ENCODE results near the gene XIST. TPM values are rescaled to one million over a fixed set of nuclear protein-coding genes. Genes with fewer than 3 reads are reported as not detected.
"Not testable (repeated sequence)": the region's sequence is repeated elsewhere in the genome, so short reads cannot be mapped to it uniquely, and the experiment has no call there.

The XIST gene
- total and polyA plus RNA-seq, 8 donors = 0.10 to 1,012 (median 105) TPM

- Histone ChIP-seq H3K4me3 (no peak overlapping the region), H3K36me3 (no peaks in the 10 kb centered on the region), H3K27ac (no peak overlapping the region), H3K4me1 (no peaks in the 10 kb centered on the region), H3K9me3 (no peaks in the 10 kb centered on the region), H3K27me3 (no peaks in the 10 kb centered on the region)
- no peak for TF ChIP-seq CTCF (IDR thresholded peaks at IDR 0.05)
- intact Hi-C loops (cut with DNase I) = no loop called here
- ATAC-seq (no peak), DNase-seq (no peak)
These were observed 30.5 kb downstream of the XIST start for GRCh38 chrX:73821921-73822559.

GRCh38 chrX:73819864-73820558 lies 32.5 kb downstream of the XIST start:
- DNase-seq; H3K4me3 ChIP-seq; H3K4me1 ChIP-seq; H3K27ac ChIP-seq; H3K36me3 ChIP-seq; intact Hi-C loops (cut with DNase I); H3K27me3 ChIP-seq; ATAC-seq; H3K9me3 ChIP-seq: not testable (repeated sequence)

GRCh38 chrX:73818200-73819116 lies 34.1 kb downstream of the XIST start:
- H3K4me3 ChIP-seq = no peak overlapping the region
- no peaks in the 10 kb centered on the region for H3K36me3 ChIP-seq
- H3K9me3 ChIP-seq = no peaks in the 10 kb centered on the region
- no peak for TF ChIP-seq CTCF (IDR thresholded peaks at IDR 0.05)
- intact Hi-C loops (cut with DNase I) = no loop called here
- DNase-seq = no peak
- H3K27ac ChIP-seq = no peak overlapping the region
- no peaks in the 10 kb centered on the region for H3K4me1 ChIP-seq
- no peak for ATAC-seq
- H3K27me3 ChIP-seq = no peaks in the 10 kb centered on the region

GRCh38 chrX:73817393-73818199 lies 34.9 kb downstream of the XIST start:
- Histone ChIP-seq H3K27ac (no peak overlapping the region), H3K36me3 (no peaks in the 10 kb centered on the region), H3K9me3 (no peaks in the 10 kb centered on the region), H3K4me3 (no peak overlapping the region), H3K4me1 (no peaks in the 10 kb centered on the region), H3K27me3 (no peaks in the 10 kb centered on the region)
- TF ChIP-seq CTCF (IDR thresholded peaks at IDR 0.05) = no peak
- no peak for ATAC-seq
- intact Hi-C loops (cut with DNase I) = no loop called here
- no peak for DNase-seq

GRCh38 chrX:73812256-73812655 lies 40.3 kb downstream of the XIST start:
- Histone ChIP-seq H3K9me3 (no peaks in the 10 kb centered on the region), H3K4me1 (no peaks in the 10 kb centered on the region), H3K27ac (no peak overlapping the region), H3K36me3 (no peaks in the 10 kb centered on the region), H3K4me3 (no peak overlapping the region), H3K27me3 (no peaks in the 10 kb centered on the region)
- intact Hi-C loops (cut with DNase I) = no loop called here
- DNase-seq (no peak), ATAC-seq (no peak)
- TF ChIP-seq CTCF (IDR thresholded peaks at IDR 0.05) = no peak

GRCh38 chrX:73804109-73804508 lies 48.4 kb downstream of the XIST start:
- intact Hi-C loops (cut with DNase I); H3K4me1 ChIP-seq; H3K27ac ChIP-seq; H3K27me3 ChIP-seq; ATAC-seq; H3K4me3 ChIP-seq; H3K9me3 ChIP-seq; DNase-seq; H3K36me3 ChIP-seq: not testable (repeated sequence)

All from left lung (tissue), 10 donors.